Fibroblast of skin of abdomen (primary cell): ENCODE results near the gene PDHX. TPM values are rescaled to one million over a fixed set of nuclear protein-coding genes. Genes with fewer than 3 reads are reported as not detected.
"Not testable (repeated sequence)": the region's sequence is repeated elsewhere in the genome, so short reads cannot be mapped to it uniquely, and the experiment has no call there.

ENCODE experiments used
- DNase-seq: peaks from one replicate; pipeline ENCODE4 v3.0.0-alpha.2; 2013
- polyA plus RNA-seq, 2 experiments: library from polyadenylated mRNA; unstranded; fragments of 120-200 nt; gene quantifications; one replicate each; pipeline ENCODE4 v1.2.1, GENCODE V29; 2013; ENCODE audit not compliant: insufficient read length in 2 of 2

The PDHX gene
- polyA plus RNA-seq (2013, experiment 1 of 2; ENCODE audit: insufficient read length) = 24.8 TPM
- 25.1 TPM for polyA plus RNA-seq (2013, experiment 2 of 2; ENCODE audit: insufficient read length)

DNA sequence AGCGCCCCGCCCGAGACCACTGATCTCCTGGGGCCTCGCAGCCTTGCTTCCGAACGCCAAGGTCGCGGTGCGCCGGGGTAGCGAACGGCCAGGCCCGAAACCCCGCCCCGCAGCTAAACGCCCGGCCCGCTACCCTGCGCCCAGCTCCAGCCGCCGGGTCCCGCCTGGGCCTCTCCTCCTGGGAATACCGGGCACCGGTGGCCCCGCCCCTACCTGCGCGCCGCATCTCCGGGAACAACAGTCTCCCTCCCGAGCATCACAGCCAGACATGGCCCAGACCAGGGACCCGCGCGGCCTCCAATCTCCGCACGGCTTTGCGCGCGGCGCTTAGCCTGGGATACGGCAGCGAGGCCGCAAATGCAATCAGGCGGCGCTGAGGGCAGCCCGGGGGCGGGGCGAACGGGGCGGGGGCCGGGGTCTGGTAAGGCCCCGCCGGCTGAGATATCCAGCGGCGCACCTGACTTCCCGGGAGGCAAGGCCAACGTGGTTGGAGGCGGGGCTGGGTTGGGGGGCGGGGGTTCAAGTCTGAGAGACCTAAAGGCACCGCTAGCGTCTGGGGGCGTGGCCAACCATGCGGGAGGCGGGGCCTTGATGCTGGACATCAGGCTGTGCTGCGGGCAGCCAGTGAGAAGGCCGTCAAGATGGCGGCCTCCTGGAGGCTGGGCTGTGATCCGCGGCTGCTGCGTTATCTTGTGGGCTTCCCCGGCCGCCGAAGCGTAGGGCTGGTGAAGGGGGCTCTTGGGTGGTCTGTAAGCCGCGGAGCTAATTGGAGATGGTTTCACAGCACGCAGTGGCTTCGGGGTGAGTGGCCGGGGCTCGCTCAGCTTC lies at the start of gene PDHX, which contains the start of gene APIP:
TSS of gene PDHX (plus strand) at position 604 of the 828 bp plus-strand sequence. CDS start at position 642, 38 bp downstream.
TSS of gene APIP (minus strand) at position 365 of the 828 bp plus-strand sequence. CDS start at position 270, 95 bp downstream.
- peak; percentile 99 for DNase-seq

- no peak for DNase-seq
These were observed 47.0 kb upstream of the PDHX start for GRCh38 chr11:34869425-34869824.

- DNase-seq = no peak
These were observed 45.7 kb upstream of the PDHX start for GRCh38 chr11:34870548-34871196.

DNA sequence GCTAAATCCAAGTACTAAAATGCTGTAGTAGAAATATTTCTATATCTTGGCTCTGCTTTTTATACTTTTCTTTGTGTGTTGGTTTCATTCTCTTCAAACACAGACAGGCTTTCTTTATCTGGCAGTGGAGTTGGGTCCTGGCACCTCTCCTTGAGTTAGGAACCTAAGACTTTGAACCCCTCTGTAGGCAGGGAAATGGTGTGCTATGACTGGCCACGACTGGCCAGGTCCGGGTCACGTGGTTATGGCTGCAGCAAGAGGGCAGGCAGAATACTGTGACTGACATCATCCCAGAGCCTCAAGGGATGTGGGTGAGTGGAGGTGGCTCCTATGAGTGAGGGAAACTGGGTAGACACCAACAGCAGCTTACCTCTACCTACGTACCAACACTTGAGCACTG lies 42.2 kb upstream of the PDHX start:
- no peak for DNase-seq

DNA sequence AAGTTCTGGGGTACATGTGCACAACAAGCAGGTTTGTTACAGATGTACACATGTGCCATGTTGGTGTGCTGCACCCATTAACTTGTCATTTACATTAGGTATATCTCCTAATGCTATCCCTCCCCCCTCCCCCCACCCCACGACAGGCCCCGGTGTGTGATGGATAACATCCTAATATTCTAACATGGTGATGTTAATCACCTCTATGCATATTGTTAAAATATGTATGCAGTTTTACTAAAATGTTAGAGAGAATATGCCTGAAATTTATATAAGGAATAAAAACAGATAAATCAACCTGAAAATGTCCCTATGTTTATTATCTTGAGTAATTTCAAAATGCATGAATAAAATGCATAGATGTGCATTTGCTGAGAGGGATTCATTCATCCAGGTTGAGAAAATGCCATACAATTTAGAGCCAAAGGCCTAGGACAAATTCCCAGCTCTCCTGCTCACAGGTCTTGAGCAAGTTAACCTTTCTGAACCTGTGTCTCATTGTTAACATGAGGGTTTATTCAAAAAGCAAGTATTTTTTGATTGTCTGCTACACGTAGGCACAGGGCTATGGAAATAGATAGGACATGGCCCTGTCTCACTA lies 38.9 kb upstream of the PDHX start:
- DNase-seq = no peak

DNA sequence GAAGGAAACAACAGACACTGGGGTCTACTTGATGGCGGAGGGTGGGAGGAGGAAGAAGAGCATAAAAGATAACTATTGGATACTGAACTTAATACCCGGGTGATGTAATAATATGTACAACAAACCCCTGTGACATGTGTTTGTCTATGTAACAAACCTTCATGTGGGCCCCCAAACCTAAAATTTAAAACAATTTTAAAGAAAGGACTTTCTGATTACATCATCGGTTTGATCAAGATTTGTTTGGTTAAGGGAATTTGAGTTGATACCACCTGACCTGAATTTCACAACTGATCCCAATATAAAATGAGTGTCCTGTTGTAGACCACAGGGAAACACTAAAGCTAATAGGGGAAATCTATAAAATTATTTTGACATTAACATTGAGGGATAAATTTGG lies 34.5 kb upstream of the PDHX start:
- DNase-seq = no peak

DNA sequence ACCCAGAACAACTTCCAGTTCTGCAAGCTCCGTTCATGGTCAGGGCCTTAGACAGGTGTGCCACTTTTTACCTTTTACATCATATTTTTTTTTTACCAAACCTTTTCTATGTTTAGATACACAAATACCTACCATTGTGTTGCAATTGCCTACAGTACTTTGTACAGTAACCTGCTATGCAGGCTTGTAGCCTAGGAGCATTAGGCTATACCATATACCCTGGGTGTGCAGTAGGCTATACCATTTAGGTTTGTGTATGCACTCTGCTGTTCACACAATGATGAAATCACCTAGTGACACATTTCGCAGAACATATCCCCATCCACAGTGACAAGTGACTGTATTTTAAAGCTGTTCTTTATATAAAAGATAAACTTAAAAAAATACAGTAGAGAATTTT lies 29.8 kb upstream of the PDHX start:
- no peak for DNase-seq

DNA sequence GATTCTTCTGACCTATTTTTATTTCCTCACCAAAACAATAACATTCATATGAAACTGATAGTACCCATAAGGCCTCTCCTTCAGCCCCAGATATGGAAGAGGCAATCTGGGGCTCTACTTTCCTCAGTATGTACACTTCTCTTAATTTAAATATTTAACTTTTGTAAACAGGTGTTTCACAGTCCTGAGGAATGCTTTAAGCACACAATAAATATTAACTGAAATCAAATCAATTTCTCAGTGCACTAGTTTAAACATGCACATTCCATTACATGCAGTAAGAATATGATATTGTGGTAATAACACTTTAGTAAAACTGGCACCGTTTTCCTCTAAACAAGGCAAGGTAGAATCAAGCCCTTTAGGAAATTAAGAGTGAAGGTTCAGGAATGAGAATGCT lies 29.2 kb upstream of the PDHX start:
- no peak for DNase-seq

DNA sequence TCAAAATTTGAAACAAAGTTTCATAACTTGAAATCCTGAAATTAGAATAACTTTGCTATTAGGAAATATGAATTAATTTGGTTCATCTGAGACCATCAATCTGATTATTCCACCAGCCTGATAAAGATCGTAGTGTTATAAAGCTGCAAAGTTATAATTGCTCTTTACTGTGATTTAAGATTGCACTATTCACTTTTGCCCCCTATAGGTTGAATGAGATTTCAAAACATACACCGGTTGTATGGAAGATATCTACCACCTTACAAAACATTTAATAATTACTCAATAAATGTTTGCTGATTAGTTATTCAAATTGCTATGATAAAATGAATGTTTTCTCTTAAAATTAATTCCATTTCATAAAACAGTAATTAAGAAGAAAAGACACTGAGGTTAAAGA lies 26.3 kb upstream of the PDHX start:
- no peak for DNase-seq

- DNase-seq = peak; percentile 29
These were observed 25.6 kb upstream of the PDHX start for GRCh38 chr11:34890812-34891211.

- no peak for DNase-seq
These were observed 24.8 kb upstream of the PDHX start for GRCh38 chr11:34891611-34892010.

- DNase-seq = peak; percentile 6
These were observed 23.0 kb upstream of the PDHX start for GRCh38 chr11:34893416-34893815.

DNA sequence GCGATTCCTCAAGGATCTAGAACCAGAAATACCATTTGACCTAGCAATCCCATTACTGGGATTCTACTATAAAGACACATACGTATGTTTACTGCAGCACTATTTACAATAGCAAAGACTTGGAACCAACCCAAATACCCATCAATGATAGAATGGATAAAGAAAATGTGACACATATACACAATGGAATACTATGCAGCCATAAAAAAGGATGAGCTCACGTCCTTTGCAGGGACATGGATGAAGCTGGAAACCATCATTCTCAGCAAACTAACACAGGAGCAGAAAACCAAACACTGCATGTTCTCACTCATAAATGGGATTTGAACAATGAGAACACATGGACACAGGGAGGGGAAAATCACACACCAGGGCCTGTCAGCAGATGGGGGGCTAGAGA lies 20.2 kb upstream of the PDHX start:
- DNase-seq = not testable (repeated sequence)

DNA sequence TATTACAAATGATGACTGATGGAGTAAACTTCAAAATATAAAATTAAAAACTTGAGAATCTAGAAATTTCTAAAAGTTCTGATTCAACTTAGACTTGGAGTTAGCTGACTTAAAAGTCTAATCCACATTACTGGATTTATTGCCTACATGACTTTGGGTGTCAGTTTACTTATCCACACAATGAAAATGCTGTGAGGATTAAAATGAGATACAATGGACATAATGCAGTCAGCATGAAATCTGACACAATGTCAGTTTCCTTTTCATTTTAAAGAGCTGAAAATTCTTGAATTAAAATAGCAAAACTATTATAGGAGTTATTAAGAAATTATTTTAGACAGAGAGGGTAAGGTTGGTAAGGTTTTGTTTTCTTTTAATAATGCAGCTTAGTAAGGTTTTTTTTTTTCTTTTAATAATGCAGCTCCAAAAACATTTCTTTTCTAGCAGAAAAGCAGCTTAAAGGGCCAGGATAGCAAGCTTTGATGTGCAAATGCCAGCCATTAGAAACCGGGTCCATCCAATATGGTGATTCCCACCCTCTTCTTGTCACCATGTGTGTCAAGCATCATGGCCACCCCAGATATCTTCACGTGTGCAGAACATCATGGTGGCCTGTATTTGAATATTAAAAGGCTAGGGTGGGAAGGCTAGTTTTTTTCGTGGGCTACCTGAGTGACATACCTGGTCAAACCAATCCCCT lies 19.1 kb upstream of the PDHX start:
- no peak for DNase-seq

- DNase-seq = no peak
These were observed 17.9 kb upstream of the PDHX start for GRCh38 chr11:34898474-34898873.

DNA sequence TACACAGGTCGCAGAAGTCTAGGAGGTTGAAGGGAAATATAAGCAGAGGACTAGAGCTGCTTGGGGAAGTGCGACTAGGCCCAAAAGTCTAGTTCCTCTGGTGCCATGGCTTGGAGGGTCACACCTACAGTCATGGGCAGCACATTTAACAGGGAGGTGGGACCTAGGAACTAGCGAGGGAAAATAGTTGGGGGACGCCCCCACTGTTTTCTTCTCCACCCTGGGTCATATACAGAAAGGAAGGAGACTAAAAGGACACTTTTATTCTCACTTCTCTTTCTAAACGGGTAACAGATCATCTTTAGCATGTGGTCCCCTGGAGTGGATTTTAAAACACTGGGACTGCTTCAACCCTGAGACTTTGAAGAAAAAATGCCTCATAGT lies 16.8 kb upstream of the PDHX start:
- peak; percentile 8 for DNase-seq

DNA sequence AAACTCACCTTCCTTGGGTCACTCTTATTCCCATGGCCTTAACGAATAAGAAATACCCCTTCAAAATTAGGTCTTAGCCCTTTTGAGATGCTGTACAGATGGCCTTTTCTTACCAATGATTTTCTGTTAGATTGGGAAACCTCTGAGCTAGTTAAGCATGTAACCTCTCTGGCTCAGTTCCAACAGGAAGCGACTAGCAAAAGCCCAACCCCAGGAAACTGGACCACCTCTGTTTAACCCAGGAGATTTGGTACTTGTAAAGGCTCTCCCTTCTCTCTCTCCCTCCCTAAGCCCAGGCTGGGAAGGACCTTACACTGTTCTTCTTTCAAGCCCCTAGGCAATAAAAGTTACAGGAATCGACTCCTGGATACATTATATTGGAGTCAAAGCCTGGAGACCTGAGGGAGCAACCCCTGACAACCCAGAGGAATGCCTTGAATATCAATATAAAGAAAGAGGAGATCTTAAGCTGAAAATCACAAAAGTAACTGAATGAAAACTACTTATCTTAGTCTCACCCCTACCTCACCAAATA lies 11.9 kb upstream of the PDHX start:
- DNase-seq = no peak

- no peak for DNase-seq
These were observed 10.8 kb upstream of the PDHX start for GRCh38 chr11:34905666-34906065.

DNA sequence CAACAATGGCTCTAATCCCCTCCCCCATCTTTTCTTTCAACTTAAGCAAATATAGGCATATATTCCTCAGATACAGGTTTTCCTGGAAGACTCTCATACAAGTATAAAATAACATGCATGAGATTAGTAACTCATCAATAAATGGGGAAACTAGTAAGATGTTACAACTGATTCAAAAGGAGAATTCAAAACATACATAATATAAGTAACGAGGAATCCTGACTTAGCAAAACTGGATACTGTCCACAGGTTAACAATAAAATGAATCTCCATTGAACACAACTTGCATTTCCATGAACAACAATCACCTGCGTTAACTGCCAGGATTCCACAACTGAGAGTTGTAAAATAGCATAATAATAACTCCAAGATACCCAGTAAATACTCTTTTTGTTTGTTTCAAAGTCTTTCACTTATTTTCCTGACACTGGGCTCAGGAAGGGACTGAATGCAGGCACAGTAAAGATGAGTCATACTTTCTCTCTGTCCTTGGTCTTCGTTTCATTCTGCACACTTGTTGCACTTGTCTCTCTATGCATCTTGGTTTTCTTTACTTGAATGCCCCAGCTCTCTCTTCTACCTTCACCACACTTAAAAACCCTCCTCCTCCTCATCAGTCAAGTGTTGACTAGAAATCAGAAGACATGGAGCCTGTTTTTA lies 8.4 kb upstream of the PDHX start:
- no peak for DNase-seq

DNA sequence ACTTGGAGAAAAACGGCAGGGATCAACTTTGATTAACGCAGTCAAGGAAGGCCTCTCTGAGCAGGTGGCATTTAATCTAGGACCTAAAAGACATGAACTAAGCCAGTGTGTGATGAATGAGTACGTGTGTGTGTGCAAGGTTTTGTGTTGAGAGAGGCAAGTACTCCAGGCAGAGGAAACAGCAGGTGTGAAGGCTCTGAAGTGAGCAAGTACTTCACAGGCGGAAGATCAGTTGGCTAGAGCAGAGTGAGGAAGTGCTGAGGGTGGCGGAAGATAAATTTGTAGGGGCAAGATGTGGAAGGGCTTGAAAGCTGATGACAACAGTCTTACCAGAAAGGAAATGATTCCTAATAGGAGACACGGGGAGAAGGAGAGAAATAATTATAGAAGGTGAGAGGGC lies 7.0 kb upstream of the PDHX start:
- DNase-seq = no peak

DNA sequence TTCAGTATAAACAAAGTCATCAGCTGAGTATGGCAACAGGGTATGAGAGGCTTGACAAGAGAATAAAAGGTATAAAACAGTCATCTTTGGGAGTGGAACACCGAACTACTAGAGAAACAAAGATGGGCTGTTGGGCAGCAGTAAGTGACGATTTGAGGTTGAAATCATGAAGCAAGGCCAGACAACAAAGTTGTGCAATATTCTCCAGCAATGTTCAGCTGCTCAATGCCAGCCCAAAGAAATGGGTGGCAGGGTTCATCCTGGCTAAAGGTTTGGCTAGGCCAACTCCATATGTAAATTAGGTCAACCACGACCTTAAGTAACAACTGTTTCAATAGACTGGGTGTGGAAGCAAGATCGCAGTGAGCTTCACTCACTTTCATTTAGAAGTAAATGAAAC lies 6.5 kb upstream of the PDHX start:
- no peak for DNase-seq

GRCh38 chr11:34910817-34911216 lies 5.6 kb upstream of the PDHX start:
- no peak for DNase-seq
